ENCODE data around the gene VAV3.
A peak's percentile ranks its signal among the peaks of the same experiment; 100 is the strongest.

The VAV3 gene

GRCh38 chr1:107570768-107571167 is 394.2 kb downstream of the VAV3 start:
- no peak for DNase-seq

DNA sequence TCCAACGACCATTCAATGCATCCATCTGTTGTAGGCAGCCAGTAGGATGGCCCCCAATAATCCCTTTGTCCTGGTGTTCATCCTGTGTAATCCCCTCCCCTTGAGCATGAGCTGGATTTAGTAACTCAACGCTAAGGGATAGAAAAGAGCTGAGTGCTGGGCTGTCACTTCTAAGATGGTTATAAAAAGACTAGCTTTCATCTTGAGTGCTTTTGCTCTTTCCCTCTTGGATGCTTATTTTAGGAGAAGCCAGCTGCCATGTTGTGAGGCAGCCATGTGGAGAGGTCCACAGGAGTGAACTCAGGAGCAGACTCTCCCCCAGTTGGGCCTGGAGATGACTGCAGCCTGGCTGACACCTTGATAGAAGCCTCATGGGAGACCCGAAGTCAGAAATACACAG is 401.5 kb downstream of the VAV3 start:
- no peak for DNase-seq

DNA sequence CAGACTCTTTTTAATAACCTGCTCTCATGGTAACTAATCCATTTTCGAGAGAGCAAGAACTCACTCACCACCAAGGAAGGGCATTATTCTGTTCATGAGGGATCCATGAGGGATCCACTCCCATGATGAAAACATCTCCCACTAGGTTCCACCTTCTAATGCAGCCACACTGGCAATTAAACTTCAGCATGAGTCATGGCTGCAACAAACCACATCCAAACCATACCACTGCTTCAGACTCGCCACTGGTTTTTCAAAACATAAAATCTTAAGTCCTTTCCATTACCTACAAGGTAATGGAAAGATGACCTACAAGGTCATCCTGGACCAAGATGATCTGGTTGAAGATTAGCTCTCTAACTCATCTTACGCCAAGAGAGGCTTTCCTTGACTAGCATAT is 405.1 kb downstream of the VAV3 start:
- DNase-seq = no peak

DNA sequence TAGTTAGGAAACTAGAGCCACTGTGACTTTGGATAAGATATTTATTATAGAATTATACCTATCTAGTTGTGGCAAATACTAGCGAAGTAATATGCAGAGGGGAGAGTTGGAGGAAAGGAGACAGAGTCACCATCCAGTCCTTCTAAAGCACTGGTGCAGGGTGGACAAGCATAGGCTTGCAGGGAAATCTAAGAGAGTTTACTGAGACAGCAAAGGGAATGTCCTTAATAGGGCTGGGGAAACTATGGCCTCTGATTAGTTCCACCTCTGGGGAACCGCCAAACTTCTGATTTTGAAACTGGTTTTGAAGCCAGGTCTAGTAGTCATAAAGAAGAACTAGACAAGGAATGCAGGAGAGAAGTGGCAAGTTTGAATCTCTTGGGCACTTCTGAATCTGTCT is 407.9 kb downstream of the VAV3 start:
- no peak for DNase-seq

DNA sequence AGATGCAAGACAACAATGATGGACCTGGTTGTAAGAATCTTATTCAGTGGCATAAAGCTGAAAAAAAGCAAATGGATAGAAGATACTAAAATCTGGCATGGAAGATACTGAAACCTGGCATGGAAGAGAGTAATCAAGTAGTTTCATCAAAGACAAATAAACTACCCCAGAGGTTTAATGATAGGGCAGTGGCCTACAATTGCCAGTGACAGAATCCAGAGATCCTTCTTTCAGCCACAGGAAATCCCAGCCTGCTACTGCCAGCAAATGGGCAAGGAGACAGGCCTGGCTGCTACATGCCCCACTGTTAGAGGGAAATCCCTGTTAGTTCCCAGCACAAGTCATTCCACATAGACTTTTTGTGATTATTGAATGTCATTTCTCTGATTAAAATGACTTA is 409.4 kb downstream of the VAV3 start:
- DNase-seq = no peak

GRCh38 chr1:107552781-107553180 is 412.2 kb downstream of the VAV3 start:
- DNase-seq = no peak

DNA sequence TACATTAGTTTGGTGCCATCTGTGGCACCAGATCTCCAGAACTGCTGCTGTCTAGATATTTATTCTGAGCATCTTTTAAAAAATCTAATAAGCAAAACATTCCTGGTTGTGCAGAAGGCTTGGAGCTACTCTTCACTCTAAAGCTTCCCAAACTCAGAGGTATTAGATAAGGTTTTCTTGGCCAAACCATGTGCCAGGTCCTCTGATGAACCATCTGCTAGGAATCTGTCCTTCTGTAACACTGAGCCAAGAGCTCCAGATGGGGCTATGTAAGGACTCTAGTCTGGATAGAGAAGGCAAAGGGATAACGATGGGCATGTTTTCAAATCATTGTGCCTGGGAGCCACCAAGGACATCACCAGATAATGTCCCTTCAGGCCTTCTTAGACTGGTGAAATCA is 413.5 kb downstream of the VAV3 start:
- peak in 3 of 14 donors; percentile 4 to 97 (median 12) for DNase-seq

GRCh38 chr1:107550358-107550757 is 414.6 kb downstream of the VAV3 start:
- DNase-seq = no peak

- DNase-seq = no peak
Observed at GRCh38 chr1:107549152-107549810, 415.7 kb downstream of the VAV3 start.

- DNase-seq = no peak
Observed at GRCh38 chr1:107548276-107548675, 416.7 kb downstream of the VAV3 start.

GRCh38 chr1:107547363-107548155 is 417.4 kb downstream of the VAV3 start:
- DNase-seq = no peak

DNA sequence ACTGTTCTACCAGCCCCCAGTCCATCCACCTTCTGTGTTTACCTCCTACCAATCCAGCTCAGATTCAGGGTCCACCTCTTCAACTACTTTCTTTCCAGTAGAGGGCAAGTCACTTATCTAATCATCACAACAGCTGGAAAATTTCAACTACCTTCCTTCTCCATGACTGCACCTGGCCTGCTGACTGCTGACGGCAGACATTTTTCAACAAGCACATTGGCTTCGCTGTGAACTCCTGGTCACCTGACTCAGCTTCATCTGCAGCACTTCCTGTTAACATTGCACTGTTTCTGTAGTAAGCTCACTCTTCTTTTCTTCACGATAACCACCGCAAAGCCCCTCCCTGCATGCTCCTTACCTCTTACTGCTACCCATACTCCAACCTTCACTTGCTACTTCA is 418.4 kb downstream of the VAV3 start:
- DNase-seq = no peak

GRCh38 chr1:107545879-107546278 is 419.1 kb downstream of the VAV3 start:
- DNase-seq = no peak

DNA sequence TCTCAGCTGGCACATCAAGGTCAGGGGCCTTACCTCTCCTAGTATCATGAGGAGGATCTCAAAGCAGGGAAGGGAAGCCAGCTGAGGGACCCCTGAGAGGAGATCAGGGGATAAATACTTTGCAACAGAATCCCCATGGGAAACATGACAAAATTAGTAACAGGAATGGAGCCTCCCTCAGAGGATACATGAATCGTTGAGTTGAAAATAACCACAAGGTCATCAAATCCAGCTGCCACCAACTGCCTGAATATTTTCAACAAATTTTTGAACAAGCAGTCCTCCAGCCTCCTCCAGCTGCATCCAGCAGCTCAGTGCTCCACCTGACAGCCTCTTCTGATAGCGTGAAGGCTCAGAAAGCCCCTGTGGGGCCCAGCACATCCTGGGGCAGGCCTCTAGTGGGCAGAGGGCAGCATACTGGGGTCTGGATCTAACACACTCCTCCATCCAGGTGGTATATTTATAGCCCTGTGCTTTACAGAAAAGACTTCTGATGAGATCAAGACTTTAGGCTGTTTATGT is 419.9 kb downstream of the VAV3 start:
- DNase-seq = no peak

GRCh38 chr1:107544285-107544684 is 420.7 kb downstream of the VAV3 start:
- no peak for DNase-seq

DNA sequence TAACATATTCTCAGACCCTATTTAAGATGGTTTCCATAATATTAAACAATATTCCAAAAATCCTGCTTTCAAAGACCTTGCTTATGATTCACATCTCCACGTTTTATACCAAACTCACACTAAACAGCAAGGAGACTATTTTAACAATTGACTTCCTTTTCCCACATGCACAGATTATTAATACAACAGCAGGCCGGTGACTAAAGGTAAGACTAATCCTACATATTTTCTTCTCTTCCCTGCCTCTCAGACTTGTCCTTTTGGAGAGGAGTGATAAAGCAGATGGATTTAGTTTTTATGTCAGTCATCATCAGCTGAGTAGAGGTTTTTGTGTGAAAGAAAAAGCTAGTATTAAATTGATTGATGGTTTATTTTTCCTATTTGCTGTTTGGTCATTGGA is 423.6 kb downstream of the VAV3 start:
- DNase-seq = no peak

DNA sequence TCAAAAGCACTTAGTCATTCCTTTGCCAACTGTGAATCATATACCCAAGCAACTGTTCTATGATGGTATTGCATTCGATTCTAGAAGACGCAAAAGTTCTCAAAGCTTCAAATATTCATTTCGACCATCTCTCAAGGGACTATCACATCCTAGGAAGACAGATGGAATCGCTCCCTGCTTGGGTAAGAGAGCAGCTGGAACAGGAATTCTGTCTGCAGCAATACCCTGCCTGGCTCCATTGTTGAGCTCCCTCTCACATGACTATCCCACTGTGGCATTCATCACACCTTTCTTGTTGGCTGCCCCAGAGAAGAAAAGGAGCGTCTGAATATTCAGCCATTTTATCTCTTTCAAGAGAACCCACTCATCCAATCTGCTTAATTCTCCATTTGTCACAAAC is 426.5 kb downstream of the VAV3 start:
- DNase-seq = no peak

GRCh38 chr1:107536266-107536665 is 428.7 kb downstream of the VAV3 start:
- DNase-seq = no peak

- peak in 2 of 14 donors; percentile 3 to 67 for DNase-seq
Observed at GRCh38 chr1:107535091-107535490, 429.9 kb downstream of the VAV3 start.

GRCh38 chr1:107534632-107535031 is 430.3 kb downstream of the VAV3 start:
- DNase-seq = no peak

- DNase-seq = no peak
Observed at GRCh38 chr1:107533436-107533835, 431.5 kb downstream of the VAV3 start.

- no peak for DNase-seq
Observed at GRCh38 chr1:107532318-107532717, 432.7 kb downstream of the VAV3 start.

DNA sequence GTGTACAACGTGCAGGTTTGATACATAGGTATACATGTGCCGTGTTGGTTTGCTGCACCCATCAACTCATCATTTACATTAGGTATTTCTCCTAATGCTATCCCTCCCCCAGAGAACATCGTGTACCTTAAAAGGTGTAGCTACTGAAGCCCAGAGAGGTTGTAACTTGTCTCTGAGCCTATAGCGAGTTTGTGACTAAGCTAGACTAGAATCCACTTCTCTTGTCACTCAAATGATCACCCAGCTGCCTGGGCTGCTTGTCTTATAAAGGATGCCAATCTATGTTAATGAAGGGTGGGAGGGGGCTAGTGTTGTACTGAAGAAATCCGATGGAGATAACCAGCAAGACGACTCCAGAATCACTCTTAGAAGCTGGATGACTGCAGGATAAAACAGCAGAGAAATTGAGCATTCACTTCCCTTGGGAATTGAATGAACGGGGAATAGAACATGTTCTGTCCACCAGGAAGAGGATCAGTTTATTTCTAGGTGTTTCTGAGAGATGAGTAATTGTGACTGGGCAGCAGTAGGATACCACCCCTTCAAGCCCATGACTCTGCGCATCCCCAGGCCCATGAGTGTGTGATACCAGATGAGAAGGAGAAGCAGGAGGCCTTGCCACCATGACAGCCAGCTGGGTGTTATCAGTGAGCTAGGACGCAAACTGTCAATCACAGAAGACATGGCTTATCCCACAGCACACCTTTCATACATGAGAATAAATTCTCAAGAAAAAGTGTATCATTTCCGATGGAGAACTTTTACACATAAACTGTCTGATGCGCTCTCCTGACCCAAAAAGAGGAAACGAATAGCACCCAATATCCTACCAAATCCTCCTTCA is 433.7 kb downstream of the VAV3 start:
- DNase-seq = no peak
